ENCODE data around the gene STAB1.

Gene STAB1

DNA sequence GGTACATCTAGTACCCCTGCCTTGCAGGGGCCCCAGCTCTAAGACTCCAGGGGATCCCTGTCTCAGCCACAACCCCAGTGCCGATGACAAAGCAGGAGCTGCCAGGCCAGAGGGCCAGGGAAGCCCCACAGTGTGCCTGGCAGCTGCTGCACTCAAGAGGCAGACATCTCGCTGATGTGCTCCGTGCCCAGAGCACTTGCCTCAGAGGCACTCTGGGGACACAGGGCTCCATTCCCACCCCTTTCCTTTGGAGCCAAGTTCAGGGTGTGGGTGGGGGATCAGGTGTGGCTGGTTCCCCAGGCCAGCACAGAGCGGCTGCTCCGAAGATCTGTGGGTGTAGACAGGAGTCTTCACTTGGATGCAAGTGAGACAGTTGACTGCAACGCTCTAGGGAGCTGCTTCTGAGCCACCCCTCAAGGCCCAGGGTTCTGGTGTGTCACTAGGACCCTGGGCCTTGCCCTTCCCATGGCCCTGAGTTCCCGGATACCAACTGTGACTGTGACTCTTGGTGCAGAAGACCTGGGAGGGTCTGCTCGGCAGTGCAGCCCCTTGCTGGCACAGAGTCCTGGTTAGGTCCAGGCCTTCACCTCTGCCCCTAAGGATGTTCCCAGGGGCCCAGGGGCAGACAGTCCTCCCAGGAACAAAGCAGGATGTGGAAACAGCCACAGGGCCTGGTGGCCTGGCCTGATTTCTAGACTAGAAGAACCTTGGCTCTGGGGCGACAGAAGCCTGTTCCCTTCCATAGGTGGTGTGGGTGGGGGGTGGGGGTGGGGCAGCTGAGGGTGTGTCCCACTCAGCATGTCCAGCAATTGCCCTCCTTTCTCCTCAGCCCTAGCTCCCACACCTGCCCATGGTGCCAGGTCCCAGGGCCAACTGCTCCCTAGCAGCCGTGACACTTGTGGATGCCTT is 36.0 kb downstream of the STAB1 start:
- Histone ChIP-seq H3K36me3 (ENCODE audit: control insufficient read depth, insufficient read depth, low read length) (no peaks in the 10 kb centered on the region), H3K9ac (no peak overlapping the region), H3K79me2 (no peaks in the 10 kb centered on the region), H3K27ac (no peak overlapping the region), H3K4me3 (ENCODE audit: low read depth, low read length) (no peak overlapping the region), H3K9me3 (ENCODE audit: control insufficient read depth, low read length) (no peaks in the 10 kb centered on the region), H2AFZ (no peak overlapping the region), H3K4me1 (peaks cover 7% of the 10 kb centered on the region), H3K4me2 (ENCODE audit: low read length) (no peak overlapping the region), H3K27me3 (ENCODE audit: control insufficient read depth, insufficient read depth, low read length) (no peaks in the 10 kb centered on the region)
- TF ChIP-seq, protein P1, sequence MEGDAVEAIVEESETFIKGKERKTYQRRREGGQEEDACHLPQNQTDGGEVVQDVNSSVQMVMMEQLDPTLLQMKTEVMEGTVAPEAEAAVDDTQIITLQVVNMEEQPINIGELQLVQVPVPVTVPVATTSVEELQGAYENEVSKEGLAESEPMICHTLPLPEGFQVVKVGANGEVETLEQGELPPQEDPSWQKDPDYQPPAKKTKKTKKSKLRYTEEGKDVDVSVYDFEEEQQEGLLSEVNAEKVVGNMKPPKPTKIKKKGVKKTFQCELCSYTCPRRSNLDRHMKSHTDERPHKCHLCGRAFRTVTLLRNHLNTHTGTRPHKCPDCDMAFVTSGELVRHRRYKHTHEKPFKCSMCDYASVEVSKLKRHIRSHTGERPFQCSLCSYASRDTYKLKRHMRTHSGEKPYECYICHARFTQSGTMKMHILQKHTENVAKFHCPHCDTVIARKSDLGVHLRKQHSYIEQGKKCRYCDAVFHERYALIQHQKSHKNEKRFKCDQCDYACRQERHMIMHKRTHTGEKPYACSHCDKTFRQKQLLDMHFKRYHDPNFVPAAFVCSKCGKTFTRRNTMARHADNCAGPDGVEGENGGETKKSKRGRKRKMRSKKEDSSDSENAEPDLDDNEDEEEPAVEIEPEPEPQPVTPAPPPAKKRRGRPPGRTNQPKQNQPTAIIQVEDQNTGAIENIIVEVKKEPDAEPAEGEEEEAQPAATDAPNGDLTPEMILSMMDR (IDR thresholded peaks at IDR 0.05), result no peak

DNA sequence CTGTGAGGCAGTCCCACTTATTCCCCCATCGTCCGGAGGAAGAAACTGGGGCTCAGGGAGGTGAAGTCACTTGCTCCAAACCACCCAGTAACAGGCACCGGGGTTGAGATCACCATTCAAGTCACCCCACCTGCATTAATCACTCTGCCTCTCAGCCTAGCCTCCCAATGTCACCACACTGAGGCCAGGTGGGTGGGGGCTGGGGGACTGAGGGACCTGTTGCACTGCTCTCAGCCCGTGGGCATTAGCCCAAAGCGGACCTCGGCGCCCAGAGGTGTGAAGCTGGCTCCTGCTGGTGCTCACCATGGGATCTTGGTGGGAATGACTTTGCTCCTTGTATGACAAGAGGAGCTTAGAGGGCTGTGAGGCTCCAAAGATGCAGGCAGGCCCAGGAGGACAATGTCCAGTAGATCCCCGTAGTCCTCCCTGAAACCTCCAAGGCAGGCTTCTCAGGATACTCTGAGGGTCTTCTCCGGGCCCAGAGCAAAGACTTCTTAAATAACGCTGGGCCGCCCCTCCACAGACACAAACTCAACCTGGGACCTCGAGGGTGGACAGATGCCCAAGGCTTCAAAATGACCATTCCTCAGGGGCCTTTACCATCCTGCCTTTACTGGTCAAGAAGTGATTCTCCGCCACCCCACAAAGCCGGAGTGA is 36.9 kb downstream of the STAB1 start:
- no peak overlapping the region for H3K27ac ChIP-seq

GRCh38 chr3:52532517-52532837 is 37.3 kb downstream of the STAB1 start:
- Histone ChIP-seq H3K4me1 (peaks cover 10% of the 10 kb centered on the region), H3K36me3 (ENCODE audit: control insufficient read depth, insufficient read depth, low read length) (no peaks in the 10 kb centered on the region), H2AFZ (no peak overlapping the region), H3K27me3 (ENCODE audit: control insufficient read depth, insufficient read depth, low read length) (no peaks in the 10 kb centered on the region), H3K27ac (no peak overlapping the region), H3K9ac (no peak overlapping the region), H3K9me3 (ENCODE audit: control insufficient read depth, low read length) (no peaks in the 10 kb centered on the region), H3K4me3 (ENCODE audit: low read depth, low read length) (peak overlapping the region; percentile 5), H3K79me2 (no peaks in the 10 kb centered on the region), H3K4me2 (ENCODE audit: low read length) (peak overlapping the region; percentile 74)
- TF ChIP-seq, protein P1 (IDR thresholded peaks at IDR 0.05), result no peak

More for the DNA sequence above, 36.9 kb downstream of the STAB1 start:
- H3K4me3 ChIP-seq (ENCODE audit: low read depth, low read length), result no peak overlapping the region
- no peaks in the 10 kb centered on the region for H3K27me3 ChIP-seq (ENCODE audit: control insufficient read depth, insufficient read depth, low read length)
- no peaks in the 10 kb centered on the region for H3K79me2 ChIP-seq
- no peaks in the 10 kb centered on the region for H3K36me3 ChIP-seq (ENCODE audit: control insufficient read depth, insufficient read depth, low read length)
- no peaks in the 10 kb centered on the region for H3K9me3 ChIP-seq (ENCODE audit: control insufficient read depth, low read length)
- H3K4me1 ChIP-seq, result peaks cover 8% of the 10 kb centered on the region
- no peak overlapping the region for H3K9ac ChIP-seq
- TF ChIP-seq, protein P1 (IDR thresholded peaks at IDR 0.05), result no peak
- H3K4me2 ChIP-seq (ENCODE audit: low read length), result peak overlapping the region; percentile 74
- H2AFZ ChIP-seq, result no peak overlapping the region

DNA sequence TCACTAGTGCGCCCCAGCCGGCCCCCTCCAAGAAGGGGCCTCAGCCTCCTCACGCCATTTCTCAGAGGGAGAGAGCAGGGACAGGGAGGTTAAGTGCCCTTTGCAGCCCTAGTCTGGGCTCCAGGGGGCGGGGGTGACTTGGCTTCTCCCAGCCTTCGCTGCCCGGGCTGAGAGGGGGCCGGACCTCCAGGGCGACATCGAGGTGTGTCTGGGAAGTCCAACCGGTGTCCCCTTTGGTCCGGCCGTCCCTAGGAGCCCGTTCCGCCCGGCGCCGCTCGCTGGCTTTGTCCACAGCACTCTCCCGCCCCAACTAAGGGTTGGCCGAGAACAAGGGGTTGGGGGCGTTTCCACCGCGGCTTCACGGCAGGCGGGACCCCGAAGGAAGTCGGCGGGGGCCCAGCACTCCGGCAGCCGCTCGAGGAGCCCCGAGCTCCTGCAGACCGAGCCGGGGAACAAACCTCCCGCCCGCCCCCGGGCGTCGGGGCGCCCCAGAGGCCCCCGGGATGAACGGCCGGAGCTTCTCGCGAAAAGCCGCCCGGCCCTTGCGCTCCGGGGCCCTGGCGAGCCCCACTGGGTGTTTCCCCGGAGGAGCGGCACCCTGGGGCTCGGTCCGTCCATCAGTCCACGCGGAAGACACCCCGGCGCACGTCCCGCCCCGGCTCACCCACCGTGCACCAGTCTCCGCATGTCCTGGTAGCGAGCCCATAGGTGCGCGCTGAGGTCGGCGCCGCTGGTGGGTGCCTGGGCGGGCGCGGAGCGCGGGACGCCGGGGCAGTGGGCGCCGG is 37.9 kb downstream of the STAB1 start:
- H3K79me2 ChIP-seq, result peaks cover 5% of the 10 kb centered on the region
- TF ChIP-seq, protein P1 (IDR thresholded peaks at IDR 0.05), result no peak
- H3K4me1 ChIP-seq, result peaks cover 16% of the 10 kb centered on the region
- H3K4me3 ChIP-seq (ENCODE audit: low read depth, low read length), result peak overlapping the region; percentile 50
- no peaks in the 10 kb centered on the region for H3K9me3 ChIP-seq (ENCODE audit: control insufficient read depth, low read length)
- H2AFZ ChIP-seq, result peak overlapping the region; percentile 85
- H3K36me3 ChIP-seq (ENCODE audit: control insufficient read depth, insufficient read depth, low read length), result no peaks in the 10 kb centered on the region
- no peaks in the 10 kb centered on the region for H3K27me3 ChIP-seq (ENCODE audit: control insufficient read depth, insufficient read depth, low read length)
- no peak overlapping the region for H3K9ac ChIP-seq
- H3K27ac ChIP-seq, result no peak overlapping the region
- H3K4me2 ChIP-seq (ENCODE audit: low read length), result peak overlapping the region; percentile 74

Measured in parathyroid adenoma (tissue), 2 donors.